ENCODE results near the gene GTF2A1.
"Not testable (repeated sequence)": the region's sequence is repeated elsewhere in the genome, so short reads cannot be mapped to it uniquely, and the experiment has no call there.

Gene GTF2A1

DNA sequence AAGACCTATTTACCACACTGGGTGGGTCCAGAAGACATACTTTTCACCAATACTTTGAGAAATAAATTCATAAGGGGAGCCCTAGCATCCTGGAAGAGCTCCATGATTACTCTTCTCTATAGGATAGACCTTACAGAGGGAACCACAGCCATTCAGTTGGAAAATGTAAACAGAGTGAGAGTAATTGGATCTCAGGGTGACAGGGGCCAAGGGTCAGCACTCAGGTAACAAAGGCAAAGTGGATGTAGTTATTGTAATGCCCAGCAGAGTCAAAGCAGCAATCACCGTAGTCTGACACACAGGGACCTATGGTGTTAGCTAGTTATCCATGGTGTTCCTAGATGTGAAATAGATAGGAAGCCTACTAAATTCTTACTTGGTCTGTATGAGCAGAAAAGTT is 10.8 kb upstream of the GTF2A1 start:
- H3K9ac ChIP-seq (ENCODE audit: low read depth, low read length) = no peak overlapping the region
- 0 out of 2 replicates have a peak, but pooled peaks cover 7% of the 10 kb centered on the region for H3K4me1 ChIP-seq (ENCODE audit: control insufficient read depth, insufficient read depth, low read length)
- no peaks in the 10 kb centered on the region for H3K9me3 ChIP-seq (ENCODE audit: control insufficient read depth, insufficient read depth, low read length)
- H3K27ac ChIP-seq (ENCODE audit: low read depth, low read length) = no peak overlapping the region
- H3K27me3 ChIP-seq (ENCODE audit: control insufficient read depth, insufficient read depth, low read length) = no peaks in the 10 kb centered on the region
- H3K4me3 ChIP-seq (ENCODE audit: low read depth, low read length) = no peak overlapping the region
- H3K36me3 ChIP-seq (ENCODE audit: control insufficient read depth, insufficient read depth, low read length) = no peaks in the 10 kb centered on the region

- Histone ChIP-seq H3K27ac (ENCODE audit: low read depth, low read length) (no peak overlapping the region), H3K4me3 (ENCODE audit: low read depth, low read length) (no peak overlapping the region), H3K4me1 (ENCODE audit: control insufficient read depth, insufficient read depth, low read length) (peaks cover 12% of the 10 kb centered on the region)
Observed at GRCh38 chr14:81224222-81224621, 3.5 kb upstream of the GTF2A1 start.

DNA sequence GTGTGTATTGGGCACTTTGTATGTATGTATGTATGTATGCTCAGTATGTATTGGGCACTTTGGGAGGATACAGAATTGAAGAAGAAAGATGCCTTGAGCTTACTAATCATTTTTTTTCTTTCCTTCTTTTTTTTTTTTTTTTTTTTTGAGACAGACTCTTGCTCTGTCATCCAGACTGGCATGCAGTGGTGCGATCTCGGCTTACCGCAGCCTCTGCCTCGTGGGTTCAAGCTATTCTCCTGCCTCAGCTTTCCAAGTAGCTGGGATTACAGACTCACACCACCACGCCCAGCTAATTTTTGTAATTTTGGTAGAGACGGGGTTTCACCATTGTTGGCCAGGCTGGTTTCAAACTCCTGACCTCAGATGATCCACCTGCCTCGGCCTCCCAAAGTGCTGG is 3.0 kb upstream of the GTF2A1 start:
- peaks cover 12% of the 10 kb centered on the region for H3K4me1 ChIP-seq (ENCODE audit: control insufficient read depth, insufficient read depth, low read length)
- not testable (repeated sequence) for H3K9ac ChIP-seq (ENCODE audit: low read depth, low read length); H3K4me3 ChIP-seq (ENCODE audit: low read depth, low read length); H3K27ac ChIP-seq (ENCODE audit: low read depth, low read length); H3K9me3 ChIP-seq (ENCODE audit: control insufficient read depth, insufficient read depth, low read length); H3K36me3 ChIP-seq (ENCODE audit: control insufficient read depth, insufficient read depth, low read length); H3K27me3 ChIP-seq (ENCODE audit: control insufficient read depth, insufficient read depth, low read length)

More at GRCh38 chr14:81224222-81224621, 3.5 kb upstream of the GTF2A1 start:
- no peaks in the 10 kb centered on the region for H3K36me3 ChIP-seq (ENCODE audit: control insufficient read depth, insufficient read depth, low read length)
- no peaks in the 10 kb centered on the region for H3K27me3 ChIP-seq (ENCODE audit: control insufficient read depth, insufficient read depth, low read length)
- no peak overlapping the region for H3K9ac ChIP-seq (ENCODE audit: low read depth, low read length)
- no peaks in the 10 kb centered on the region for H3K9me3 ChIP-seq (ENCODE audit: control insufficient read depth, insufficient read depth, low read length)

DNA sequence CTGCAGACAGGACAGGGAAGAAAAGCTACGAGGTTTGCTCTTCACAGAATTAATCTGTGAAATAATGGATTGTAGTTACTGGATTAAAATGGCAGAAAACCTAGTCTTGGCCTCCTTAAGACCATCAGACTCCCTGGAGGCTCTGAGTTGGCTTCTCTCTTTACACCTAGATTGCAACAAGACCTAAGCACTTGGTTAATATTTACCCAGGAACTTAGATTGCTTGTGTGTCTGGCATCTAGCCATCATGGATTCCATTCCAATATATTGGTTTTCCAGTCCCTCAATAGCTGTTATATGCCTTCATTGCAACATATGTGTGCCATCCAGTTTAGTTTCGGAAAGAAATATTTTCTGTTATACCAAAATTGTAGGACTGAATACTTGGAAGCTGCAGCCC is 1.9 kb upstream of the GTF2A1 start:
- Histone ChIP-seq H3K36me3 (ENCODE audit: control insufficient read depth, insufficient read depth, low read length) (no peaks in the 10 kb centered on the region), H3K9ac (ENCODE audit: low read depth, low read length) (no peak overlapping the region), H3K9me3 (ENCODE audit: control insufficient read depth, insufficient read depth, low read length) (no peaks in the 10 kb centered on the region), H3K4me3 (ENCODE audit: low read depth, low read length) (no peak overlapping the region), H3K27ac (ENCODE audit: low read depth, low read length) (no peak overlapping the region), H3K4me1 (ENCODE audit: control insufficient read depth, insufficient read depth, low read length) (peaks cover 20% of the 10 kb centered on the region), H3K27me3 (ENCODE audit: control insufficient read depth, insufficient read depth, low read length) (no peaks in the 10 kb centered on the region)

DNA sequence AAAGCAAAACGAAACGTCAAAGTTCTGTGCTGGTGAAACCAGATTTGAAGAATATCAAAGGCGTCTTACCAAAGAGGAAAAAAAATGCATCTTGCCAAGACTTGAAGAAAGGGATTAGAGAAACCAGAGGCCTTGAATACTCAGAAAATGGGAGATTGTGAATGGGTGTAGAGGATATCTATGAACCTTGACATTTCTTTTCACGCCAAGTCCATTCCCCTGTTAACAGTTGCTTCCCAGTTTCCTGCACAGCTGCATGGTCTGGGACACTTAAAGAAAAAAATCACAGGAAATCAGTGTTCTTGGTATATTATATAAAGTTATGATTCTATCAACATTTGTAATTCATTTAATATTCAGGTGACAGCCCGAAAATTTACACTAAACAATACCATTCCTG is 1.4 kb upstream of the GTF2A1 start:
- Histone ChIP-seq H3K36me3 (ENCODE audit: control insufficient read depth, insufficient read depth, low read length) (no peaks in the 10 kb centered on the region), H3K4me3 (ENCODE audit: low read depth, low read length) (peak overlapping the region; percentile 67), H3K4me1 (ENCODE audit: control insufficient read depth, insufficient read depth, low read length) (peaks cover 24% of the 10 kb centered on the region), H3K9ac (ENCODE audit: low read depth, low read length) (peak overlapping the region; percentile 94; the same call in 1 of the 2 replicates), H3K27me3 (ENCODE audit: control insufficient read depth, insufficient read depth, low read length) (no peaks in the 10 kb centered on the region), H3K27ac (ENCODE audit: low read depth, low read length) (peak overlapping the region; percentile 98), H3K9me3 (ENCODE audit: control insufficient read depth, insufficient read depth, low read length) (no peaks in the 10 kb centered on the region)

DNA sequence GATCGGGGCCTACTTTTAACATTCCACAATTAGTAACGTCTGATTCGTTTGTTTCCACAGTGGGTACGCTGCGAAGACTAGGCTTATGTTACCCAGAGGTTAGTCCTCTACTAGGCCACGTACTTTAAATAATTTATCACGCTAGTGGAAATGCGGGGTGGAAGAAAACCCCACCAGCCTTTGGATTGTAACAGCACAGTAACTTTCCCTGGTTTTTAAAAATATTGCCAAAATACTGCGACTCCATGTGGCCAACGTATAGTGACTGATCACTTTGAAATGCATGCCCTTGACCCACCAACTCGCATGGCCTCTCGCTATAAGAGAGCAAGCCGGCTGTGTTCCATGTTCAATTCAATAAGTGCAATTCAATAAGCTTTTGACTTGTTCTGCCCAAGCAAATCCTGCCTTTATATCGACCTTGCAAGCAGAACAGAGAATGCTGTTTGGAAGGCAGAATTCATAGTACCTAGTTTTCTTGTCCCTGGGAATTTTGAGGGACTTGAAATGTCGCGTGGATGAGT is 882 bp upstream of the GTF2A1 start:
- peaks cover 3% of the 10 kb centered on the region; the same call in 1 of the 2 replicates for H3K36me3 ChIP-seq (ENCODE audit: control insufficient read depth, insufficient read depth, low read length)
- H3K27ac ChIP-seq (ENCODE audit: low read depth, low read length) = peak overlapping the region; percentile 98
- H3K9me3 ChIP-seq (ENCODE audit: control insufficient read depth, insufficient read depth, low read length) = no peaks in the 10 kb centered on the region
- H3K27me3 ChIP-seq (ENCODE audit: control insufficient read depth, insufficient read depth, low read length) = no peaks in the 10 kb centered on the region
- H3K9ac ChIP-seq (ENCODE audit: low read depth, low read length) = peak overlapping the region; percentile 94
- H3K4me3 ChIP-seq (ENCODE audit: low read depth, low read length) = peak overlapping the region; percentile 67
- peaks cover 28% of the 10 kb centered on the region for H3K4me1 ChIP-seq (ENCODE audit: control insufficient read depth, insufficient read depth, low read length)

GRCh38 chr14:81220580-81220829 is 254 bp downstream of the GTF2A1 start:
- no peaks in the 10 kb centered on the region for H3K27me3 ChIP-seq (ENCODE audit: control insufficient read depth, insufficient read depth, low read length)
- no peaks in the 10 kb centered on the region for H3K9me3 ChIP-seq (ENCODE audit: control insufficient read depth, insufficient read depth, low read length)
- peaks cover 15% of the 10 kb centered on the region for H3K36me3 ChIP-seq (ENCODE audit: control insufficient read depth, insufficient read depth, low read length)
- H3K4me3 ChIP-seq (ENCODE audit: low read depth, low read length) = peak overlapping the region; percentile 87
- H3K4me1 ChIP-seq (ENCODE audit: control insufficient read depth, insufficient read depth, low read length) = peaks cover 28% of the 10 kb centered on the region
- H3K27ac ChIP-seq (ENCODE audit: low read depth, low read length) = peak overlapping the region; percentile 98
- peak overlapping the region; percentile 94 for H3K9ac ChIP-seq (ENCODE audit: low read depth, low read length)

DNA sequence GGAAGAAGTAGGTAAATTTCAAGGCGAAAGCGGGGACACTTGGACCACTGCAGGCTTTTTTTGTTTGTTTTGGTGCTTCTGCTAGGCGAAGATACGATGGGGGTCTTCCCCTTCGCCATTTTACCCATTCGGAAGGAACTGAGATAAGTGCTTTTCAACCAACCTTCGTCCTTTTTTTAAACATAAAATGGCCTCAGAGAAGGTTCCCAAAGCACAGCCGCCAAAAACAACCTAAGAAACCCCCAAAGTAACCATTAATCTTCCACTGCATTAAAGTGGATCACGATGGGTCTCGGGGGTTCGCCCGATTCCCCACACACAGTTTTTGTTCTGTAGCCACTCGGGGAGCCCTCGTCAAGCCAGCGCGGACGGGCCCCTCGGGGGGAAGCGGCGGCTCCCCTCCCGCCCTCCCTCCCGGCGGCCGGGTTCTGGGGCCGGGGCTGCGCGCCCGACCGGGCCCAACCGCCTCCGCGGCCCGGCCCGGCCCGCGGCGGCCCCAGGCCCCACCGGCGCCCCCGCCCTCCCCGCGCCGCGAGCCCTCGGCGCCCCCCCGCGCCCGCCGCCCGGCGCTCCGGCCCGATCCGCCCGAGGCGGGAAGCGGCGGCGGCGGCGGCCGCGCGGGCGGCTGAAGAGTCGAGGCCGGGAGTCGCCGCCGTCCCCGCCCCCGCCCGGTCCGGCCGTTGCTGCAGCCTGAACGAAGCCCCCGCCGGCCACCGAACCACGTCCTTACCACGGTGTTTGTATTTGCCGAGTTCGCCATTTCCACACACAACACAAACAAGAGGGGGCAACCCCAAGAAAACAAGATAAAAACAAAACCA is 790 bp downstream of the GTF2A1 start:
- H3K9me3 ChIP-seq (ENCODE audit: control insufficient read depth, insufficient read depth, low read length) = no peaks in the 10 kb centered on the region
- H3K27ac ChIP-seq (ENCODE audit: low read depth, low read length) = peak overlapping the region; percentile 98
- peaks cover 28% of the 10 kb centered on the region for H3K4me1 ChIP-seq (ENCODE audit: control insufficient read depth, insufficient read depth, low read length)
- H3K36me3 ChIP-seq (ENCODE audit: control insufficient read depth, insufficient read depth, low read length) = peaks cover 20% of the 10 kb centered on the region
- no peaks in the 10 kb centered on the region for H3K27me3 ChIP-seq (ENCODE audit: control insufficient read depth, insufficient read depth, low read length)
- H3K9ac ChIP-seq (ENCODE audit: low read depth, low read length) = peak overlapping the region; percentile 99
- H3K4me3 ChIP-seq (ENCODE audit: low read depth, low read length) = peak overlapping the region; percentile 99

DNA sequence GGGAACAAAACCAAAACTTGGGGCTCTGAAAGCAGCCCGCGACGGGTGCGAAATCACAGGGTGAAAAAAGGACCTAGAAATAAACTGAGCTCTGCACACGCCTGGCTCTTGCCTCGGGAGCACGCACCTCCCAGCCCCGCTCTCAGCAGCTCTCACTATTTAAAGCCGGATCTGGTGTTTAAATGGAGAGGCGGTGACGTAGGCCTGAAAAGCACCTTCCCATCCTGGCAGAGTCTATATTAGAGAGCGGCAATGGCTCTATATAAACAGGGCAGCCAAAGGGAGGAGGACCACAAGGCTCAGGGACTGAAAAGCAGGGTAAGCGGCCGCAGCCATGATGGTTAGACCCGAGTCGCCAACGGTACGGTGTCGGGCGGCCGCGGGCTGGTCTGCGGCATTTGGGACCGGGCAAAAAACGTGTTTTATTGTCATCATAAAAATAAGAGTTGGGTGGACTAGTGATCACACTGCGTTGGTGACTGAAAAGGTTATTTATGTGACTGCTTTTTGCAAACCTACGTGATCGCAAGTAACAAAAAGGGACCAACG is 1.5 kb downstream of the GTF2A1 start:
- H3K27me3 ChIP-seq (ENCODE audit: control insufficient read depth, insufficient read depth, low read length) = no peaks in the 10 kb centered on the region
- peak overlapping the region; percentile 99 for H3K9ac ChIP-seq (ENCODE audit: low read depth, low read length)
- H3K4me3 ChIP-seq (ENCODE audit: low read depth, low read length) = peak overlapping the region; percentile 99
- H3K9me3 ChIP-seq (ENCODE audit: control insufficient read depth, insufficient read depth, low read length) = no peaks in the 10 kb centered on the region
- peak overlapping the region; percentile 96 for H3K27ac ChIP-seq (ENCODE audit: low read depth, low read length)
- H3K4me1 ChIP-seq (ENCODE audit: control insufficient read depth, insufficient read depth, low read length) = peaks cover 28% of the 10 kb centered on the region
- peaks cover 26% of the 10 kb centered on the region for H3K36me3 ChIP-seq (ENCODE audit: control insufficient read depth, insufficient read depth, low read length)

- Histone ChIP-seq H3K4me3 (ENCODE audit: low read depth, low read length) (no peak overlapping the region), H3K9me3 (ENCODE audit: control insufficient read depth, insufficient read depth, low read length) (no peaks in the 10 kb centered on the region), H3K4me1 (ENCODE audit: control insufficient read depth, insufficient read depth, low read length) (peaks cover 1% of the 10 kb centered on the region; the same call in 1 of the 2 replicates), H3K27ac (ENCODE audit: low read depth, low read length) (no peak overlapping the region), H3K36me3 (ENCODE audit: control insufficient read depth, insufficient read depth, low read length) (peaks cover 87% of the 10 kb centered on the region), H3K27me3 (ENCODE audit: control insufficient read depth, insufficient read depth, low read length) (no peaks in the 10 kb centered on the region), H3K9ac (ENCODE audit: low read depth, low read length) (no peak overlapping the region)
Observed at GRCh38 chr14:81211844-81212243, 8.9 kb downstream of the GTF2A1 start.

DNA sequence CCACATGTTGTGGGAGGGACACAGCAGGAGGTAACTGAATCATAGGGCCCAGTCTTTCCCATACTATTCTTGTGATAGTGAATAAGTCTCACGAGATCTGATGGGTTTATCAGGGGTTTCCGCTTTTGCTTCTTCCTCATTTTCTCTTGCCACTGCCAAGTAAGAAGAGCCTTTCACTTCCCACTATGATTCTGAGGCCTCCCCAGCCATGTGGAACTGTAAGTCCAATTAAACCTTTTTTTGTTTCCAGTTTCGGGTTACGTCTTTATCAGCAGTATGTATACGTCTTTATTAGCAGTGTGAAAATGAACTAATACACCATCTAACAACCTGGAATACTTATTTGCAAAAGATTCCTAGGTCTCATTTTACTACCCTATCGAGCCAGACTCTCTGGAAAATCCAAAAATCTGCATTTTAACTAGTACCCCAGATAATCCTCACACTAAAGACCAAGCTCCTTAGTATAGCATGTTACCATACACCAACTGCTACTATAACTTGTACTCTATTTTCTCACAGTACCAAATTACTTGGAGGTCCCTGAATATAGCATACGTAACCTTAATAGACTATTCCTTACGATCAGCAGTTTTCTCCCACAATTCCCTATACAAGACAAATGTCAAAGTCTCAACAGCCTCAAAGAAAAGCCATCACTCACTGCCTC is 11.5 kb downstream of the GTF2A1 start:
- no peak overlapping the region for H3K4me3 ChIP-seq (ENCODE audit: low read depth, low read length)
- no peaks in the 10 kb centered on the region for H3K9me3 ChIP-seq (ENCODE audit: control insufficient read depth, insufficient read depth, low read length)
- H3K36me3 ChIP-seq (ENCODE audit: control insufficient read depth, insufficient read depth, low read length) = peaks cover 85% of the 10 kb centered on the region
- no peaks in the 10 kb centered on the region for H3K4me1 ChIP-seq (ENCODE audit: control insufficient read depth, insufficient read depth, low read length)
- H3K9ac ChIP-seq (ENCODE audit: low read depth, low read length) = no peak overlapping the region
- no peak overlapping the region for H3K27ac ChIP-seq (ENCODE audit: low read depth, low read length)
- no peaks in the 10 kb centered on the region for H3K27me3 ChIP-seq (ENCODE audit: control insufficient read depth, insufficient read depth, low read length)
